Glutamatergic neuron (in vitro differentiated cells): ENCODE measurements around the gene ACVR2B. TPM values are rescaled to one million over a fixed set of nuclear protein-coding genes. Genes with fewer than 3 reads are reported as not detected.

Experiments
- DNase-seq: peaks from one replicate; pipeline ENCODE4 v3.0.0; 2022
- H3K27ac Mint-ChIP-seq: one replicate; pipeline ENCODE4 v1.8.0; 2020; ENCODE audit warnings: mild to moderate bottlenecking, mixed read lengths, inconsistent platforms; ENCODE audit not compliant: unreplicated experiment
- H3K27me3 Mint-ChIP-seq: one replicate; pipeline ENCODE4 v1.8.0; 2020; ENCODE audit warnings: mild to moderate bottlenecking, moderate library complexity, mixed read lengths, inconsistent platforms; ENCODE audit not compliant: unreplicated experiment
- H3K36me3 Mint-ChIP-seq: one replicate; pipeline ENCODE4 v1.8.0; 2020; ENCODE audit warnings: mild to moderate bottlenecking, mixed read lengths, inconsistent platforms; ENCODE audit not compliant: unreplicated experiment
- H3K4me1 Mint-ChIP-seq: one replicate; pipeline ENCODE4 v1.8.0; 2020; ENCODE audit warnings: mild to moderate bottlenecking, low read depth, mixed read lengths, inconsistent platforms; ENCODE audit not compliant: unreplicated experiment
- H3K4me3 Mint-ChIP-seq: one replicate; pipeline ENCODE4 v1.8.0; 2020; ENCODE audit warnings: mild to moderate bottlenecking, mixed read lengths, inconsistent platforms; ENCODE audit not compliant: unreplicated experiment
- H3K9me3 Mint-ChIP-seq: one replicate; pipeline ENCODE4 v1.8.0; 2020; ENCODE audit warnings: mild to moderate bottlenecking, moderate library complexity, mixed read lengths, inconsistent platforms; ENCODE audit not compliant: unreplicated experiment
- total RNA-seq: library from RNA; stranded (reverse); fragmentation: NEBNext Ultra II Directional; extraction: Animal tissue kit (Norgen Biotek cat#: 25700); gene quantifications from one replicate; pipeline ENCODE4 v1.2.1, GENCODE V29; 2021; ENCODE audit not compliant: unreplicated experiment
- TF ChIP-seq, protein P1 (sequence below): fragments of 200-600 bp; sonication (generic); IDR thresholded peaks from one replicate; pipeline ENCODE4 v1.5.0; 2021; ENCODE audit not compliant: partially characterized antibody, unreplicated experiment

The ACVR2B gene
- total RNA-seq, 1 donor from 2014 or later = 122 TPM

DNA sequence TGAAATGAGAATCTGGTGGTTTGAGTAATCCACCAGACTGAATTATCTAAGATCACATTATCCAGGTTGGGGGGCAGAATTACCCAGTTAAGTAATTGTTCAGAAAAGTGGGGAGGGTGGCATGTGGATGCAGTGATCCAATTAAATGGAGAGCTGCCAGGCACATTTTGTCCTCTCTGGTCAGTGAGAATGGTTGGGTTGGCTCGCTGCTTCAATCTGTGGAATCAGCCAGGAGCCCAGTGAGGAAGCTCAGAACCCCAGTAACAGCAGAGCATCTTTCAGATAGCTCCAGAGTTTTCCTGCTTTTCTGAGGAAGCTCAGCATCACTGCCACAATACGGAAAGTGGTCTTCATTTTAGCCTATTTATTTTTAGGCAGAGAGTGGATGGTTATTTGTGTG, 36.1 kb downstream of the ACVR2B start:
- Mint-ChIP-seq H3K4me1 (peaks cover 7% of the 10 kb centered on the region), H3K4me3 (no peak overlapping the region), H3K27ac (no peak overlapping the region), H3K36me3 (peaks cover 3% of the 10 kb centered on the region), H3K27me3 (no peaks in the 10 kb centered on the region), H3K9me3 (no peaks in the 10 kb centered on the region)
- TF ChIP-seq, protein P1, sequence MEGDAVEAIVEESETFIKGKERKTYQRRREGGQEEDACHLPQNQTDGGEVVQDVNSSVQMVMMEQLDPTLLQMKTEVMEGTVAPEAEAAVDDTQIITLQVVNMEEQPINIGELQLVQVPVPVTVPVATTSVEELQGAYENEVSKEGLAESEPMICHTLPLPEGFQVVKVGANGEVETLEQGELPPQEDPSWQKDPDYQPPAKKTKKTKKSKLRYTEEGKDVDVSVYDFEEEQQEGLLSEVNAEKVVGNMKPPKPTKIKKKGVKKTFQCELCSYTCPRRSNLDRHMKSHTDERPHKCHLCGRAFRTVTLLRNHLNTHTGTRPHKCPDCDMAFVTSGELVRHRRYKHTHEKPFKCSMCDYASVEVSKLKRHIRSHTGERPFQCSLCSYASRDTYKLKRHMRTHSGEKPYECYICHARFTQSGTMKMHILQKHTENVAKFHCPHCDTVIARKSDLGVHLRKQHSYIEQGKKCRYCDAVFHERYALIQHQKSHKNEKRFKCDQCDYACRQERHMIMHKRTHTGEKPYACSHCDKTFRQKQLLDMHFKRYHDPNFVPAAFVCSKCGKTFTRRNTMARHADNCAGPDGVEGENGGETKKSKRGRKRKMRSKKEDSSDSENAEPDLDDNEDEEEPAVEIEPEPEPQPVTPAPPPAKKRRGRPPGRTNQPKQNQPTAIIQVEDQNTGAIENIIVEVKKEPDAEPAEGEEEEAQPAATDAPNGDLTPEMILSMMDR = no peak
- DNase-seq = no peak

DNA sequence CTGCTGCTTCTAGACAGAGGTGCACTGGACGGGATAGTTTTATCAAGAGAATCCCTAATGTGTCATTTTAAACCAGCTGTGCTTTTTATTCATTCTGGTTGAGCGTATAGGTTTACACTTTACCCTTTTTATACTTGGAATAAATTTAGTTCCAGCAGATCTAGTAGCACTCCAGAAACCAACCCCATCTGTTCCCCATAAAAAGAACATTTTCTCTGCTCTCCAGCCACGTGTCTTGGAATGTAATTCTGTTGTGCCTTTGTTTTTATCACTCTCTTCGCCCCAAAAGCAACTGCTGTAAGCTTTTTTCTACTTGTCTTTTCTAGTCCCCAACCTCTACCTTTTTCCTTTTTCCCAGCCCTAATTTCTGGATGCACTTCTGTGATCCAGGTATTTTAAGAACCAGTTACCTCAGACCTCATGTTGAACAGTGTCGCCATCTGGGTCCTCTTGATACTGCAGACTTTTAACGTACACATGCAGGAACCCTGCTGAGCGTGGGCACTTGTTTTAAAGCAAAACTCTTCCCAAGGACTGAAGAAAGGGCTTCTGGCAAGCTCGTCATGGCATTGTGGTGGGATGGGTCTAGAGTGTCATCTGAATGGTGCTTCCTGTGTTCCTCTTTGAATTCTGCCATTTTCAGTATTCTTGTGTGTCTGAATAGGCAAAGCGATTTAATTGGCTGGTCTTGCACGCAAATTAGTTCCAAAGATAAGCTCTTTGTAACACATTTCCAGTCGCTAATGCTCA, 36.8 kb downstream of the ACVR2B start:
- no peaks in the 10 kb centered on the region for H3K9me3 Mint-ChIP-seq
- no peaks in the 10 kb centered on the region for H3K27me3 Mint-ChIP-seq
- H3K27ac Mint-ChIP-seq = peak overlapping the region; percentile 46
- H3K4me3 Mint-ChIP-seq = no peak overlapping the region
- H3K36me3 Mint-ChIP-seq = no peaks in the 10 kb centered on the region
- no peak for DNase-seq
- peaks cover 7% of the 10 kb centered on the region for H3K4me1 Mint-ChIP-seq
- TF ChIP-seq, protein P1 = no peak

- no peak overlapping the region for H3K27ac Mint-ChIP-seq
- DNase-seq = no peak
- peaks cover 7% of the 10 kb centered on the region for H3K4me1 Mint-ChIP-seq
- H3K27me3 Mint-ChIP-seq = no peaks in the 10 kb centered on the region
- no peaks in the 10 kb centered on the region for H3K36me3 Mint-ChIP-seq
- TF ChIP-seq, protein P1 = no peak
- H3K9me3 Mint-ChIP-seq = no peaks in the 10 kb centered on the region
- no peak overlapping the region for H3K4me3 Mint-ChIP-seq
These were observed 37.5 kb downstream of the ACVR2B start for GRCh38 chr3:38491215-38491614.

DNA sequence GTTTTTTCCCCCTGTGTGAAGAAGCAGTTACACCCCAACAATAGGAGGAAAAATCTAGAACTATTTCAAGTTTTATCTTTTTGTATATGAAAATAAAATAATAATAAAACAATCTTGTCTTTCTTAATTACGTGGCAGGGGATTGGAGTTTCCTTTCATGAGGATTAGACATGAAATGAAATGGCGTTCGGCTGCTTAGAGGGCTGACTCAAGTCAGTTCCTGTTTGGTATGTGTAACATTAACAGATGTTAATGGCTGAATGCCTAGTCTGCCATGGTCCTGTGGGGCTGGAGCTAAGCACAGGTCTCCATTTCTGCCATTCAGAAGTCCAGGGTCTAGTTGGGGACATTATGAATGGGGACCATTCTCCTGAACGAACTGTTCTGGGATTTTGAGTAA, 39.3 kb downstream of the ACVR2B start:
- no peak for DNase-seq
- H3K9me3 Mint-ChIP-seq = no peaks in the 10 kb centered on the region
- no peaks in the 10 kb centered on the region for H3K36me3 Mint-ChIP-seq
- H3K27me3 Mint-ChIP-seq = no peaks in the 10 kb centered on the region
- H3K4me1 Mint-ChIP-seq = peaks cover 7% of the 10 kb centered on the region
- H3K4me3 Mint-ChIP-seq = no peak overlapping the region
- no peak overlapping the region for H3K27ac Mint-ChIP-seq
- TF ChIP-seq, protein P1 = no peak

GRCh38 chr3:38496131-38496910, 42.6 kb downstream of the ACVR2B start, which contains the start of gene EXOG:
TSS of gene EXOG (plus strand) at chr3:38496340. CDS start at chr3:38496368, 28 bp downstream.
- Mint-ChIP-seq H3K36me3 (no peaks in the 10 kb centered on the region), H3K4me3 (peak within 1 kb of the TSS; percentile 87), H3K4me1 (no peaks in the 10 kb centered on the region), H3K27me3 (no peaks in the 10 kb centered on the region), H3K9me3 (peaks cover 1% of the 10 kb centered on the region), H3K27ac (peak within 1 kb of the TSS; percentile 68)
- peak; percentile 99 for DNase-seq
- TF ChIP-seq, protein P1 = peak; percentile 82
